ENCODE data around the gene PCK2.
A peak's percentile ranks its signal among the peaks of the same experiment; 100 is the strongest.

The PCK2 gene

GRCh38 chr14:24077086-24077485, 17.0 kb upstream of the PCK2 start:
- no peak for DNase-seq

- DNase-seq, result no peak
These were observed 16.0 kb upstream of the PCK2 start for GRCh38 chr14:24078146-24078545.

GRCh38 chr14:24079491-24080141, 14.5 kb upstream of the PCK2 start:
- DNase-seq, result no peak

- DNase-seq, result no peak
These were observed 14.0 kb upstream of the PCK2 start for GRCh38 chr14:24080142-24080530.

- DNase-seq, result peak; percentile 72
These were observed 13.0 kb upstream of the PCK2 start for GRCh38 chr14:24080888-24081738.

- DNase-seq, result no peak
These were observed 12.3 kb upstream of the PCK2 start for GRCh38 chr14:24081739-24082211.

- no peak for DNase-seq
These were observed 11.6 kb upstream of the PCK2 start for GRCh38 chr14:24082411-24083080.

GRCh38 chr14:24083462-24083861, 10.6 kb upstream of the PCK2 start:
- DNase-seq, result no peak

GRCh38 chr14:24084440-24084839, 9.7 kb upstream of the PCK2 start:
- no peak for DNase-seq

- DNase-seq, result no peak
These were observed 8.9 kb upstream of the PCK2 start for GRCh38 chr14:24085215-24085614.

GRCh38 chr14:24086193-24086955, 7.7 kb upstream of the PCK2 start:
- no peak for DNase-seq

GRCh38 chr14:24087004-24087403, 7.1 kb upstream of the PCK2 start:
- no peak for DNase-seq

GRCh38 chr14:24088095-24088494, 6.0 kb upstream of the PCK2 start:
- DNase-seq, result no peak

- DNase-seq, result no peak
These were observed 4.2 kb upstream of the PCK2 start for GRCh38 chr14:24089890-24090289.

GRCh38 chr14:24092110-24092504, 2.0 kb upstream of the PCK2 start:
- no peak for DNase-seq

- no peak for DNase-seq
These were observed 1.5 kb upstream of the PCK2 start for GRCh38 chr14:24092505-24093206.

- DNase-seq, result no peak
These were observed 757 bp upstream of the PCK2 start for GRCh38 chr14:24093207-24093900.

GRCh38 chr14:24094841-24095270, 745 bp downstream of the PCK2 start:
- DNase-seq, result peak; percentile 16

GRCh38 chr14:24095271-24096068, 1.4 kb downstream of the PCK2 start:
- DNase-seq, result peak; percentile 62

GRCh38 chr14:24096545-24097181, 2.6 kb downstream of the PCK2 start:
- DNase-seq, result no peak

All from stimulated activated CD4-positive, alpha-beta T cell treated with anti-CD3 and anti-CD28 coated beads, Interleukin-4, amount 100 ng/mL, for 1 hour (primary cell).